GM04503 (cell line): ENCODE results near the gene SLC4A3.

Experiments used
- DNase-seq: peaks from one replicate; pipeline ENCODE4 v3.0.0-alpha.2; 2012; ENCODE audit warnings: low read depth

Gene SLC4A3, protein sequence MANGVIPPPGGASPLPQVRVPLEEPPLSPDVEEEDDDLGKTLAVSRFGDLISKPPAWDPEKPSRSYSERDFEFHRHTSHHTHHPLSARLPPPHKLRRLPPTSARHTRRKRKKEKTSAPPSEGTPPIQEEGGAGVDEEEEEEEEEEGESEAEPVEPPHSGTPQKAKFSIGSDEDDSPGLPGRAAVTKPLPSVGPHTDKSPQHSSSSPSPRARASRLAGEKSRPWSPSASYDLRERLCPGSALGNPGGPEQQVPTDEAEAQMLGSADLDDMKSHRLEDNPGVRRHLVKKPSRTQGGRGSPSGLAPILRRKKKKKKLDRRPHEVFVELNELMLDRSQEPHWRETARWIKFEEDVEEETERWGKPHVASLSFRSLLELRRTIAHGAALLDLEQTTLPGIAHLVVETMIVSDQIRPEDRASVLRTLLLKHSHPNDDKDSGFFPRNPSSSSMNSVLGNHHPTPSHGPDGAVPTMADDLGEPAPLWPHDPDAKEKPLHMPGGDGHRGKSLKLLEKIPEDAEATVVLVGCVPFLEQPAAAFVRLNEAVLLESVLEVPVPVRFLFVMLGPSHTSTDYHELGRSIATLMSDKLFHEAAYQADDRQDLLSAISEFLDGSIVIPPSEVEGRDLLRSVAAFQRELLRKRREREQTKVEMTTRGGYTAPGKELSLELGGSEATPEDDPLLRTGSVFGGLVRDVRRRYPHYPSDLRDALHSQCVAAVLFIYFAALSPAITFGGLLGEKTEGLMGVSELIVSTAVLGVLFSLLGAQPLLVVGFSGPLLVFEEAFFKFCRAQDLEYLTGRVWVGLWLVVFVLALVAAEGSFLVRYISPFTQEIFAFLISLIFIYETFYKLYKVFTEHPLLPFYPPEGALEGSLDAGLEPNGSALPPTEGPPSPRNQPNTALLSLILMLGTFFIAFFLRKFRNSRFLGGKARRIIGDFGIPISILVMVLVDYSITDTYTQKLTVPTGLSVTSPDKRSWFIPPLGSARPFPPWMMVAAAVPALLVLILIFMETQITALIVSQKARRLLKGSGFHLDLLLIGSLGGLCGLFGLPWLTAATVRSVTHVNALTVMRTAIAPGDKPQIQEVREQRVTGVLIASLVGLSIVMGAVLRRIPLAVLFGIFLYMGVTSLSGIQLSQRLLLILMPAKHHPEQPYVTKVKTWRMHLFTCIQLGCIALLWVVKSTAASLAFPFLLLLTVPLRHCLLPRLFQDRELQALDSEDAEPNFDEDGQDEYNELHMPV

DNA sequence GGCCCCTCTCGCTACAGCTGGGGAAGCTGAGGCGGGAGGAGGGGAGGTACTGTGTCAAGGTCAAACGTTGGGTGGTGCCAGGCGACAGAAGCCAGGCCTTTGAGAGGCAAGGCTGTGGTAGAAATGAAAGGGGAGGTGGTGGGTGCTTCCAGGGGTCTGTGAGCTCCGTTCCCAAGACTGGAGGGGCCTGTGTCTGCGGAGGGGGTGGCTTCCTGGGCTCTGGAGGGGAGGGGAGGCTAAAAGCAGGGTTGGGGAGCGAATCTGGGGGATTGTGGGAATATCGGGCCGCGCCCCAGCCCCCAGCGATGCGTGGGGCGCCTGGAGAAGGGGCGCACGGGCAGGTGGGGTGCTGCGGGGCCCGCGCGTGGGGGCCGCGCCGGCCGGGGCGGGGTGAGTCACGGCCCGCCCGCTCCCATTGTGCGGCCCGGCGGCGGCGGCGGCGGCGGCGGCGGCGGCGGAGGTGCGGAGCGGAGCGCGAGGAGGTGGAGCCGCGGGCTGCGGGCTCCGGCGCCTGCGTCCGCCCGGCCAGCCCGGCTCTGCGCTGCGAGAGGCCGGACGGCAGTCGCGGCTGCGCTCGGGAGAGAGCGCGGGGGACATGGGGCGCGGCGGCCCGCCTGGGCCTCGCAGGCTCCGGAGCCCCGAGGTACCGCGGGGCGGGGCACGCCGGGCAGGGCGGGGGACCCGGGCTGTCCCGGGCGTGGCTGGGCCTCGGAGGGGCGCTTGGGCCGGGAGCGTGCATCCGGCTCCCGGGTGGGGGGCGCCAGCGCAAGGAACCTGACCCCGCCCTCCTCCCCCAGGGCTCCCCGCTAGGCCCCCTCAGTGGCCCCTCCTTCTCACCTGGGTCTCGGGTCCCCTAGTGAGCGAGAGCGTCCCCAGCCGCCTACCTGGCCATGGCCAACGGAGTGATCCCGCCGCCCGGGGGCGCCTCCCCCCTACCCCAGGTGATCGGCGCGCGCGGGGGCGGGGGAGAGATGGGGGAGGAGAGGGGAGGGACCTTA lies at the start of gene SLC4A3:
SLC4A3 (plus strand) TSS at position 528 of the 998 bp plus-strand sequence; CDS start at position 891, 363 bp downstream.
- no peak for DNase-seq

DNA sequence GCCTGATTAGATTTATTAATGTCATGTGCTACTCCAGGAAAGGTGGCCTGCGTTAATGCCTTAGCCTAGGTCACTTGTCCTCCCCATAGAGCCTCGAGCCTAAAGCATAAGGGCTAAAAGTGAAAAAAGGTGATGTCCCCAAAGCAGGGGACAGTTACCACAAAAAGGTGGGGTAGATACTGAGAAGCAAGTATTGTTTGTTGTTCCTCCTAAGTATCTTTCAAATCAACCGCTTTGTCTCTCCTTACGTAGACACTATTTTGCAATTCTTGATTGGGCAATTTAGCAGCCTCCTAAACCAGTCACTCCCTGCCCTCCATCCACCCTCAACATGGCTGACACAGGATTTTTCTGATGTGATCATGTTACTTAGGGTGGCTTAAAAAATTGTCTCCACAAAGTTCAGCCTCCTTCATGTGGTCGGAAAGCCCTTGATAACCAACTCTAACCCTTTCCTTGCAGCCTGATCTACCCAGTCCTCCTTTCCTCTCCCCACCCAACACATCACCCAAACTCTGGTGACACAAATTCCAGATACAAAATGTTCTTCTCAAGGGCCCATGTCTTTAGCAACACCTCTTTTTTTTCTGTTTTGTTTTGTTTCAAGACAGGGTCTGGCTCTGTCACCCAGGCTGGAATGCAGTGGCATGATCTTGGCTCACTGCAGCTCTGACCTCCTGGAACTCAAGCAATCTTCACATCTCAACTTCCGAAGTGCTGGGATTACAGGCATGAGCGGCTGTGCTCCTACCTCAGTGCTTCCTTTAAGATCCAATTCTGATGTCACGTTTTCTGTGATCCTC lies 48.4 kb upstream of the SLC4A3 start:
- no peak for DNase-seq

DNA sequence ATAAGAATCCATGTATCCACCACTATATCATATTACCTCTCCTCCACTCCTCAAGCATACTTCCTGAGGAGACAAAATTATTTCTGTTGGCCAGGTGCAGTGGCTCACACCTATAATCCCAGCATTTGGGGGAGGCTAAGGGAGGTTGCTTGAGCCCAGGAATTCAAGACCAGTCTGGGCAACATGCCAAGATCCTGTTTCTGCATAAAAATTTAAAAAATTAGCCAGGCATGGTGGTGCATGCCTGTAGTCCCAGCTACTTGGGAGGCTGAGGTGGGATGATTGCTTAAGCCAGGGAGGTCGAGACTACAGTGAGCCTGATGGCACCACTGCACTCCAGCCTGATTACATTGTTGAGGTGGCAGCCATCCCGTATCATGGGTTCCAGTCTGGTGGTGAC lies 46.1 kb upstream of the SLC4A3 start:
- DNase-seq = no peak

DNA sequence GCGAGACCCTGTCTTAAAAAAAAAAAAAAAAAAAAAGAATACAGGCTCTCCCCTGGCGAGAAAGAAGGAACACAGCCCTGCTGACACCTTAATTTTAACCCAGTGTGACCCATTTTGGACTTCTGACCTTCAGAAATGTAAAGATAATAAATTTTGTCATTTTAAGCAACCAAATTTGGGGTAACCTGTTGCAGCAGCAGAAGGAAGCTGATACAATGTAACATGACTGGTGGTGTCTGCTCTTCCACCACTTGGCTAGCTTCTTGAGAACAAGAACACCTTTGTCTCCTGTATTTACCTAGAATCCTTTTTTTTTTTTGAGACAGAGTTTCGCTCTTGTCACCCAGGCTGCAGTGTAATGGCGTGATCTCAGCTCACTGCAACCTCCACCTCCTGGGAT lies 36.3 kb upstream of the SLC4A3 start:
- no peak for DNase-seq

DNA sequence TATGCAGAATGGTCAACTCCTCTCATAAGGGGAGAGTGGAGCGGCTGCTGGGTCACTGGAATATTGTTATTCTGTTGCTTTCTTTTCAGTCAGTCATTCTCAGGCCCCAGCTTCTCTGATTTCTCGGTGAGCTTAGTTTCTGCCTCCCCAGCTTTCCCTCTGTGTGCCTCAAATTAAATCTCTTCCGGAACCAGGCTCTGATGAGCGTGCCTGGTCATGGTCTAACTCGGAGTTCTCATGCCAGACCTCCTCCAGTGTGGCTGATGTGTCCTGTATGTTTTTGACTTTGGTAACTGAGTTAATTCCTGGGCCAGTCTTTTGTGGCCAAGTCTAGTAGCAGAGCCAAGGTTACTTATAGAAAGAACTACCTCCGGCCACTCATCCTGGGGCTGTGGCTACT lies 34.7 kb upstream of the SLC4A3 start:
- no peak for DNase-seq

DNA sequence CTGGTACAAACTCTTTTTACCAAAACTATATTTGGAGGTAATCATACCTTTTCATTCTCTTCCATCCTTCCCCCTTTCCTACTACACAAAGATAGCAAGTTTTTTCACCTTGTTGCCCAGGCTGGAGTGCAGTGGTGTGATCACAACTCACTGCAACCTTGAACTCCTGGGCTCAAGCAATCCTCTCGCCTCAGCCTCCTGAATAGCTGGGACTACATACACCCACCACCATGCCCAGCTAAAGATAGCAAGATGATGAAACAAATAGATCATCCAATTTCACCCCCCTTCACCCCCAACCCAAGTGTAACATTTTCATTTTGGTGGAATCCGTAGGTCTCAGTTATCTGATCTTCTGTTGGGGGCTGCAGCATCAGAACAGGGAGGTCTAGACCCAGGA lies 34.3 kb upstream of the SLC4A3 start:
- DNase-seq = no peak

DNA sequence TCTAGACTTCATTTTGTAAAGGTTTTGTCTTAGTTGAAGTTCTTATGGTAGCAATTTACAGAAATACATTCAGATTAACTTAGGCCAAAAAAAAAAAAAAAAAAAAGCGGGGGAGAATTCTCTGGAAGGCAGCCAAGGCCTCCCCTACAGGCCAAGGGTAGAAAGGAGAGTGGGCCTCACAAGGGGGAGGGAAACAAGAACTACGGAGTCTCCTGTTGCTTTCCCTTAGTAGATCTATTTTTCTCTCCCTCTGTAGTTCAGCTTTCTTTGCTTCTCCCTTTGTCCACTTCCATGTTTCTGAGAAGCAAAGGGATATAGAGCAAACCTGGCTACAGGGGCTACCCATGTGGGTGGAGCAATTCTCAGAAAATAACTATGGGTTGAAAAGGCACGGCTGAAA lies 32.2 kb upstream of the SLC4A3 start:
- no peak for DNase-seq

DNA sequence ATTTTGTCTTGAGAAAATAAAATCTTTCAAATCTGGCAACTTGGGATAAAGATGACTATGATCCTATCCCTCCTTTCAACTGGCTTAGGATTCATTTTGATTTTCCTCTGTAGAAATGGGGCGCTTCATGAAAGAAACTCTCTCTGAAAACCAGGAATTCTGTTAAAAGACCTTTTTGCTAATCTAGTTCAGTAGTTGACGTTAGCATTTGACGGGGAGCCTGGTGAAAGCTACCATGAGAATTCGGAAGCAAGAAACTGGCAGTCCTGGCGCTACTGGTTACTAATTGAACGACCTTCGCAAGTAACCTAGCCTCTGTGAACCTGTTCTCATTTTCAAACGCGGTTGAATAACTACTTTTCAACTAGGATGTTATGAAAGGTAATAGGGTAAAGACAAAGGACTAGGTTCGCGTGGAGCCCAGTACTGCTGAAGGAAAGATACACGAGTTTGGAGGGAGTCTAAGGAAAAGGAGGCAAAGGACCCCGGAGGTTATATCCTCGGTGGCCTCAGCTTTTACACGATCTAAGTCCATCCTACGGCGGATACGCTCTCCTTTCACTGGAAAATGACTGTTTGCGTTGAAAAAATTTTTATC lies 30.4 kb upstream of the SLC4A3 start:
- DNase-seq = no peak

DNA sequence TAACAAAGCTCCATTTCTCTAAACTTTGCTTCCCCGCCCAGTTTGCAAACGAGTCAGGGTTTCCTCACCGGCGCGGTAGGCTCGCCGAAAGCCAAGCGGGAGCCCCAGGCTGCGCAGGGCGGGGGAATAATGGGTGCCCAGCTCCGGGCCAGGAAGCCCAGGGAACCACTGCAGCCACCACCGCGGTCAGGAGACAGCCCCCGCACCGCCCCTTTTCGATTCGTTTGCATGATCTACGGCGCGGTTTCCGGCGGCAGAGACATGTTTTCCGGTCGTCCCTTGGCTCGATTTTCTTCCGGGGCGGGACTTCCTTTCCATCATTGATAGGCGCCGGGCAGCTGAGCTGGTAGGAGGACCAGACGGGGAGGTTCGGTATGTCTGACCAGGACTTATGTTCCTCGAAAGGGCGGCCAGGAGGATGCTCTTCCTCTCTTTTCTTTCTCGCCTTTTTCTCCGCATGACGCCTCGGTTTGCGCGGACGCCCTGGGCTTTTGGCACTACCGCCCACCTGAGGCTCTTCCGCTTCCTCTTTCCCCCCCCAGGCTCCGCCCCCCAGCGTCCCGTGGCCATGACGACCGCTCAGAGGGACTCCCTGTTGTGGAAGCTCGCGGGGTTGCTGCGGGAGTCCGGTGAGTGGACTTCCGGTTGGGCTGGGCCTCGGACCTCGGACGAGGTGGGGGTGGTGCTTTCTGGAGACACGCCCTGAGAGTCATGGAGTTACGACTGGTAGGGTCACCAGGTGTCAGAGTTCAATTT lies 29.7 kb upstream of the SLC4A3 start, which contains the start of gene STK11IP:
STK11IP (plus strand) TSS at position 306 of the 756 bp plus-strand sequence; CDS start at position 569, 263 bp downstream.
- DNase-seq = peak; percentile 84

DNA sequence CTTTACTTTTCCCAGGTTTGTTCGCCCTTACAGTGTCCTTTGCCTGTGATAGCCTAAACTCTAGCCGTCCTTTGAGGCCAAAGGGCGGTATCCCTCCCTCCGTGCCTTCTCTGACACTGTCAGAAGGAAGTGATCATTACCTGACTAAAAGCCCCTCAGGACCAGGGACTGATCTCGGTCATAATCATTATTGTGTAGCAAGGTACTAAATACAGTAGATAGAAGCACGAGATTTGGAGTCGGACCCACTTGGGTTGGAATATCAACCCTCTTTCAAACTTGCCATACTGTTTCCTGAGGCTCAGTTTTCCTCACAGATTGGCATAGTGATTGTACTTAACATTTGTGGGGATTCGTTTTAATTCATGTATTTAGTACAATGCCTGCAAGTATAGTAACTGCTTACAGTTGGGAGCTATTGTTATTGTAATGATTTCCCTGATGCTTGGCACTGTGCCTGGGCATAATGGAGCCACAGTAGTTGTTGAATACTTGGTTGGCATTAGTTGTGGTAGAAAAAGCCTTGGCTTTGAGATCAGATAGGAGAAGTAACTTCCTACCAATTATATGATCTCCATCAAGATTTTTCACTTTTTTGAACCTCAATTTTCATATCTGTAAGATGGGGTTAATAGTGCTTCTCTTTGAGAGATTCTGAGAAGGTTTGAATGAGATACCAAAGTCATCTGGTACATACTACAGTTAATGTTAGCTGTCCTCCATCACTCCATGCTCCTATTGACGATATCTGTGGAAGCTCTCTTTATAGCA lies 28.9 kb upstream of the SLC4A3 start:
- DNase-seq = no peak

DNA sequence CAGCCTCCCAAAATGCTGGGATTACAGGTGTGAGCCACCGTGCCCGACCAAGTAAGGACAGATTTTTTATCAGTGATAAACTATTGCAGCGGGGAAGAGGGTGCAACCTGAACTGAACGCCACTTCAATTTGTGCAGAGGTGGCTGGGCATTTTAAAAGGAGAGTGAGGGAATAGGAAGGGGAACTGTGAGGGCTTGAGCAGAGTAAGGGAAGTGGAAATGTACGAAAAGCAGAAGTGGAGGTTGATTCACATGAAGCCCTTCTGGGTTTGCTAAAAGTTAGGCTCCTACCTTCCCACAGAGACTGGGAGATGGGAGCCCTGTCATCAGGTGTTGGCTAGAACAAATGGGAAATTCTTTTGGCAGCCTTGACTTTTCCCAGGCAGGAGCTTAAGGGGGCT lies 23.7 kb upstream of the SLC4A3 start:
- DNase-seq = no peak

DNA sequence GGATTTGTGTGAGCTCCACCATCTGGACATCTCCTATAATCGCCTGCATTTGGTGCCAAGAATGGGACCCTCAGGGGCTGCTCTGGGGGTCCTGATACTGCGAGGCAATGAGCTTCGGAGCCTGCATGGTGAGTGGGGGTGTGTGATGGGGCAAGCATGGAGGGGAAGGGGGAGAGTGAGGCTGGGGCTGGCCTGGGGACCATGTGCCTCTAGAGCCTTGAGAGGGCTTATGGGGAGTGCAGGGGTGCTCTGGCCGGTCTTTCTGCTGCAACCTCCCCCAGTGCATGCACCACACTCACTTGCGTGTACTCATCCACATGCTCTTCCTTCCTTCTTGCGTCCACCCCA lies 21.8 kb upstream of the SLC4A3 start:
- no peak for DNase-seq

DNA sequence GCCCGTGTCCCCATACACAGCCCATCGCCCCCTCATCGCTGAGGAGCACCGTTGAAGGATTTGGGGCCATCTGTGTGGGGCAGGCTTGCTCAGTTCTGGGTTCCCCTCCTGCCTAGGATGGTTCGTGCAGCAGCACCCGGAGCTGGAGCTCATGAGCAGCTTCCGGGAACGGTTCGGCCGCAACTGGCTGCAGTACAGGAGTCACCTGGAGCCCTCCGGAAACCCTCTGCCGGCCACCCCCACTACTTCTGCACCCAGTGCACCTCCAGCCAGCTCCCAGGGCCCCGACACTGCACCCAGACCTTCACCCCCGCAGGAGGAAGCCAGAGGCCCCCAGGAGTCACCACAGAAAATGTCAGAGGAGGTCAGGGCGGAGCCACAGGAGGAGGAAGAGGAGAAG lies 19.5 kb upstream of the SLC4A3 start:
- no peak for DNase-seq

DNA sequence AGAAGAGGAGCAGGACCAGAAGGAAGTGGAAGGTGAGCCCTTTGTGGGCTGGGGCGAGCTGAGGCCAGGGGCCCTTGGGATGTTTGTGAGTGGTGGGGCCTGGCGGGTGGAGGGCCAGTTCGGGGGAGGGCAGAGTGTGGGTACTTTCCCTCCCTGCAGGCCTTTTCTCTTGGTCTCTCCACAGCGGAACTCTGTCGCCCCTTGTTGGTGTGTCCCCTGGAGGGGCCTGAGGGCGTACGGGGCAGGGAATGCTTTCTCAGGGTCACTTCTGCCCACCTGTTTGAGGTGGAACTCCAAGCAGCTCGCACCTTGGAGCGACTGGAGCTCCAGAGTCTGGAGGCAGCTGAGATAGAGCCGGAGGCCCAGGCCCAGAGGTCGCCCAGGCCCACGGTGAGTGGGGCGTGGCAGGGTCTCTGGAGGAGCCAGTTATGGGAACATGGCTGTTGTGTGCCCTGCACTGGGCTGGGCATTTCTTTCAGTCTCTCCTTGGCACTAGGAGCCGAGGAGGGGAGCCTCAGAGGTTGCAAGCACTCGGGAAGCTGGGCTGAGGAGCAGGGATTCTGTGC lies 18.9 kb upstream of the SLC4A3 start:
- no peak for DNase-seq

DNA sequence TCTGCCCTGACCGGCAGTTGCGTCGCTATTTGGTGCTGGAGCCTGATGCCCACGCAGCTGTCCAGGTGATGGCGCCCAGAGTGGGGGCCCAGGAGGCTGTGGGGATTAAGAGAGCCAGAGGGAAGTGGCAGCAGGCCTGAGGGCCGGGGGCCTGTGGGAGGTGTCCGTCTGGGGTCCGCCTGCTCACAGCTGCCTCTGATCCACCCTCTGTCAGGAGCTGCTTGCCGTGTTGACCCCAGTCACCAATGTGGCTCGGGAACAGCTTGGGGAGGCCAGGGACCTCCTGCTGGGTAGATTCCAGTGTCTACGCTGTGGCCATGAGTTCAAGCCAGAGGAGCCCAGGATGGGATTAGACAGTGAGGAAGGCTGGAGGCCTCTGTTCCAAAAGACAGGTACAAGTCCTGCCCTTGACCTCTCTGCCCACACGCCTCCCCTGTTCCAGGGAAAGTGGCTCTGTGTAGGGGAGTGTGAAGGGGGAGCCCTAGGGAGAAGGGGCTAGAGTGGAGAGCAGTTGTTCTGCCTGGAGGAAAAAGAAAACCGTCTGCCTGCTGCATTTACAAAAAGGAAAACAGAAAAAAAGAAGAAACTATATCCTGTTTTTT lies 18.2 kb upstream of the SLC4A3 start:
- DNase-seq = no peak

DNA sequence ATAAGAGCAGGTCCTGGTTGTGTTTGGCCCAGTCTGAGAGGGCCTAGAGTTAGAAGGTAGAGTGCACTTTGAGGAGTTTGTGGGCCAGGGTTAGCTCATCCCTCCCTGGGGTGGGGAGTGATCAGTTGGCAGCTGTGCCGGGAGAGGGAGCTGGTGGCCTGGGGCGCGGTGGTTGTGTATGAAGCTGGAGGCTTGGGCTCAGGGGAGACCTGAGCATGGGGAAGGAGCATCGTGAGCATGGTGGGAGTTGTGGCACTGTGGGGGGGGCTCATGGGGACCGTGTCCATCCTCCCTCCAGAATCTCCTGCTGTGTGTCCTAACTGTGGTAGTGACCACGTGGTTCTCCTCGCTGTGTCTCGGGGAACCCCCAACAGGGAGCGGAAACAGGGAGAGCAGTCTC lies 16.1 kb upstream of the SLC4A3 start:
- DNase-seq = no peak

DNA sequence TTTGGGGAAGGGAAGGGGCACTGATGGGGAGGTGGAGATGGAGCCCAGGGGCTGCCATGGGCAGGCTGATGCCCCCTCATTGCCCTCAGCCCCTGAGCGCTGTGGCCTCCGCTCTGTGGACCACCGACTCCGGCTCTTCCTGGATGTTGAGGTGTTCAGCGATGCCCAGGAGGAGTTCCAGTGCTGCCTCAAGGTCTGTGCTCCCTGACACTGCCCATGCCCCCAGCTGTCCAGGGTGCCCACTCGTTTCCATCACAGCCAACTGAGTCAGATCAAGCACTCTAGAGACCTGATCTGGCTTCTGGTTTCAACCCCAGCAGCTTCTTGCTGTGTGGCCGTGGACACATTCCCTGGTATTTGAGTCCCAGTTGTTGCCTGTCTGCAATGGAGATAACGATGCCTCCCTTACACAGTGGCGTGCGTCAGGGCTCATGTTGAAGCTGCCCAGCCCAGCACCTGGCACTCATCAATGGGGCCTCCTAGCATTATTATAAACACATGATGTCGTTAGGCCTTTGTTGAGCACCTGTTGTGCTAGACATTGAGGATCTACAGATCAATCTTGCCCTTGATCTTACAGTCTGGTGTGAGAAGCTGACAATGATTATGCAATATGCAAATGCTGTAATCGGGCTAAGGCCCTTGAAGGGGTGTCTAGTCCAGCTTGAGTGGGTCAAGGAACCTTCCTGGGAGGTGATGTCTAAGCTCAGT lies 15.4 kb upstream of the SLC4A3 start:
- no peak for DNase-seq
